ENCODE data around the gene TMEM151B.

- TF ChIP-seq EZH2 (IDR thresholded peaks at IDR 0.05; ENCODE audit: borderline replicate concordance, insufficient read depth, low read depth, low read length, poor library complexity, severe bottlenecking): no peak
- no peak for TF ChIP-seq CTCF (IDR thresholded peaks at IDR 0.05)
Measured at GRCh38 chr6:44227148-44227793, 43.0 kb upstream of the TMEM151B start.
